NCI-H2029 (cell line): ENCODE measurements around the gene CELA3A.

ENCODE experiments used
- DNase-seq: peaks from one replicate; lab custom pipeline; 2025; lab: John Stamatoyannopoulos, UW

CELA3A gene

GRCh38 chr1:22050330-22050729, 48.9 kb downstream of the CELA3A start:
- no peak for DNase-seq

GRCh38 chr1:22051607-22052114, 50.2 kb downstream of the CELA3A start:
- no peak for DNase-seq

- DNase-seq, result peak; percentile 94
Observed at GRCh38 chr1:22052115-22053016, 50.9 kb downstream of the CELA3A start, which contains the start of gene CDC42. Gene CDC42, plus strand, starts transcription at chr1:22052709. Its CDS starts 25,770 bp downstream, at chr1:22078479.

- no peak for DNase-seq
Observed at GRCh38 chr1:22053017-22053860, 51.8 kb downstream of the CELA3A start.

- peak; percentile 50 for DNase-seq
Observed at GRCh38 chr1:22053861-22054770, 52.7 kb downstream of the CELA3A start.

- DNase-seq, result no peak
Observed at GRCh38 chr1:22055463-22055862, 54.0 kb downstream of the CELA3A start.

GRCh38 chr1:22056043-22056442, 54.6 kb downstream of the CELA3A start:
- no peak for DNase-seq

- no peak for DNase-seq
Observed at GRCh38 chr1:22056936-22057335, 55.5 kb downstream of the CELA3A start.

GRCh38 chr1:22057861-22058260, 56.4 kb downstream of the CELA3A start:
- no peak for DNase-seq
